H1 (cell line): Measurements from ENCODE around the gene MMP19. TPM values are rescaled to one million over a fixed set of nuclear protein-coding genes. Genes with fewer than 3 reads are reported as not detected.

Experiments
- CTCF ChIA-PET: fragments of 300-600 bp; sonication (Branson Sonifier 250); formaldehyde crosslinking; loops from one replicate; lab custom pipeline; 2021; ENCODE audit not compliant: partially characterized antibody; lab: Charles Lee
- POLR2A ChIA-PET: fragments of 300-600 bp; sonication (Branson Sonifier 250); formaldehyde crosslinking; loops from one replicate; lab custom pipeline; 2021; ENCODE audit warnings: inconsistent platforms; ENCODE audit not compliant: partially characterized antibody; lab: Charles Lee
- DNase-seq, 2 experiments: peaks; one replicate each; pipeline versions ENCODE4 v3.0.0 to v3.0.0-alpha.2; 2010 to 2022; ENCODE audit warnings: low spot score in 2 of 2, low read depth in 1 of 2, mixed read lengths in 1 of 2
- FAIRE-seq: peaks from 2 replicates; lab custom pipeline; 2011; peaks lifted over from hg19 to GRCh38; lab: Jason Lieb, UNC
- H2AFZ ChIP-seq: 2 replicates; pipeline ENCODE4 v1.8.1; 2012; ENCODE audit warnings: low read length, inconsistent platforms
- H2AK5ac ChIP-seq: 2 replicates; pipeline ENCODE4 v1.6.1; 2013; ENCODE audit warnings: low read depth, low read length
- H2BK120ac ChIP-seq: replicated peaks from 2 replicates; pipeline ENCODE3; 2013; ENCODE audit warnings: low read depth, low read length, inconsistent platforms
- H2BK12ac ChIP-seq: 2 replicates; pipeline ENCODE4 v1.6.1; 2013; ENCODE audit warnings: low read depth, low read length
- H2BK15ac ChIP-seq: 2 replicates; pipeline ENCODE4 v1.6.1; 2013; ENCODE audit warnings: low read length
- H2BK20ac ChIP-seq: 2 replicates; pipeline ENCODE4 v1.6.1; 2013; ENCODE audit warnings: low read length
- H2BK5ac ChIP-seq: 2 replicates; pipeline ENCODE4 v1.6.1; 2013; ENCODE audit warnings: low read depth, low read length
- H3K14ac ChIP-seq: 2 replicates; pipeline ENCODE4 v1.6.1; 2013; ENCODE audit warnings: inconsistent platforms; ENCODE audit not compliant: insufficient read length
- H3K18ac ChIP-seq: 2 replicates; pipeline ENCODE4 v1.6.1; 2013; ENCODE audit warnings: low read length; ENCODE audit errors: extremely low read depth
- H3K23ac ChIP-seq: 2 replicates; pipeline ENCODE4 v1.6.1; 2013; ENCODE audit warnings: inconsistent platforms; ENCODE audit not compliant: insufficient read length
- H3K23me2 ChIP-seq: 2 replicates; pipeline ENCODE4 v1.6.1; 2013; ENCODE audit warnings: low read depth, low read length
- H3K27ac ChIP-seq: 2 replicates; pipeline ENCODE4 v1.6.1; 2011; ENCODE audit warnings: low read depth, low read length, inconsistent platforms
- H3K27me3 ChIP-seq, 4 experiments: replicated peaks in 1 of 4; 1 replicate in 1 of 4; 2 replicates in 3 of 4; pipeline versions ENCODE4 v1.6.1 to v1.8.1; 2011 to 2013; ENCODE audit warnings: low read length in 3 of 4, mild to moderate bottlenecking in 3 of 4, inconsistent platforms in 2 of 4, mixed read lengths in 2 of 4, moderate library complexity in 1 of 4; ENCODE audit not compliant: control insufficient read depth in 3 of 4, insufficient read depth in 3 of 4; ENCODE audit errors: extremely low read depth in 1 of 4
- H3K36me3 ChIP-seq, 4 experiments: 2 replicates each; pipeline versions ENCODE4 v1.6.1 to v1.8.1; 2011 to 2013; ENCODE audit warnings: mild to moderate bottlenecking in 4 of 4, low read length in 3 of 4, moderate library complexity in 2 of 4, control low read depth in 1 of 4, inconsistent platforms in 1 of 4; ENCODE audit not compliant: insufficient read depth in 4 of 4, control insufficient read depth in 2 of 4
- H3K4ac ChIP-seq: replicated peaks from 2 replicates; pipeline ENCODE3; 2013; ENCODE audit warnings: low read length, low read depth, mixed read lengths, inconsistent platforms; ENCODE audit not compliant: insufficient read length
- H3K4me1 ChIP-seq, 4 experiments: replicated peaks in 1 of 4; 1 replicate in 1 of 4; 2 replicates in 3 of 4; pipeline versions ENCODE4 v1.6.1 to v1.8.1; 2011 to 2013; ENCODE audit warnings: low read length in 3 of 4, inconsistent platforms in 2 of 4, mixed read lengths in 1 of 4; ENCODE audit not compliant: insufficient read depth in 4 of 4, control insufficient read depth in 3 of 4
- H3K4me2 ChIP-seq, 2 experiments: 2 replicates each; pipeline versions ENCODE4 v1.6.1 to v1.8.1; 2011 to 2013; ENCODE audit warnings: low read depth in 2 of 2, low read length in 2 of 2, control low read depth in 1 of 2, inconsistent platforms in 1 of 2, mild to moderate bottlenecking in 1 of 2; ENCODE audit not compliant: insufficient read depth in 1 of 2
- H3K4me3 ChIP-seq, 4 experiments: fragments of 200-600, 300-600 bp in 1 of 4; sonication (generic), shearing (Covaris generic), sonication (Bioruptor Twin) in 1 of 4; 2 replicates each; pipeline versions ENCODE4 v1.5.1 to v1.8.1; 2011 to 2016; ENCODE audit warnings: low read length in 4 of 4, low read depth in 3 of 4, control low read depth in 2 of 4, inconsistent platforms in 2 of 4, mild to moderate bottlenecking in 2 of 4, mixed read lengths in 1 of 4, moderate library complexity in 1 of 4; ENCODE audit not compliant: insufficient read depth in 2 of 4; ENCODE audit errors: extremely low read depth in 1 of 4
- H3K56ac ChIP-seq: replicated peaks from 2 replicates; pipeline ENCODE3; 2013; ENCODE audit warnings: low read depth, mild to moderate bottlenecking, mixed read lengths, low read length, inconsistent platforms; ENCODE audit not compliant: insufficient read length
- H3K79me1 ChIP-seq: 2 replicates; pipeline ENCODE4 v1.6.1; 2013; ENCODE audit warnings: low read depth, low read length, control low read depth
- H3K79me2 ChIP-seq, 2 experiments: 2 replicates each; pipeline versions ENCODE4 v1.6.1 to v1.8.1; 2012 to 2013; ENCODE audit warnings: low read length in 2 of 2, mild to moderate bottlenecking in 2 of 2, inconsistent platforms in 1 of 2; ENCODE audit not compliant: insufficient read depth in 2 of 2, control insufficient read depth in 1 of 2
- H3K9ac ChIP-seq, 4 experiments: replicated peaks in 1 of 4; 1 replicate in 1 of 4; 2 replicates in 3 of 4; pipeline versions ENCODE4 v1.6.1 to v1.8.1; 2011 to 2013; ENCODE audit warnings: low read depth in 3 of 4, low read length in 3 of 4, control low read depth in 2 of 4, mild to moderate bottlenecking in 2 of 4, moderate library complexity in 2 of 4, inconsistent platforms in 1 of 4; ENCODE audit errors: extremely low read depth in 1 of 4
- H3K9me3 ChIP-seq, 2 experiments: 2 replicates each; pipeline versions ENCODE4 v1.6.1 to v1.8.1; 2012 to 2013; ENCODE audit warnings: mild to moderate bottlenecking in 2 of 2, moderate library complexity in 2 of 2, control low read depth in 1 of 2, inconsistent platforms in 1 of 2, low read depth in 1 of 2, low read length in 1 of 2, mixed read lengths in 1 of 2; ENCODE audit not compliant: insufficient read depth in 2 of 2
- H4K20me1 ChIP-seq, 2 experiments: replicated peaks in 1 of 2; 2 replicates each; pipeline versions ENCODE3 to v1.8.1; 2011 to 2013; ENCODE audit warnings: inconsistent platforms in 2 of 2, low read length in 2 of 2, mild to moderate bottlenecking in 1 of 2; ENCODE audit not compliant: insufficient read depth in 2 of 2, control insufficient read depth in 1 of 2
- H4K5ac ChIP-seq: 2 replicates; pipeline ENCODE4 v1.6.1; 2013; ENCODE audit warnings: low read length, low read depth, mixed read lengths, inconsistent platforms; ENCODE audit not compliant: insufficient read length
- H4K8ac ChIP-seq: 2 replicates; pipeline ENCODE4 v1.8.0; 2013; ENCODE audit warnings: mild to moderate bottlenecking, moderate library complexity, low read length, inconsistent platforms; ENCODE audit not compliant: insufficient read depth; ENCODE audit errors: extremely low read depth
- H4K91ac ChIP-seq: replicated peaks from 2 replicates; pipeline ENCODE3; 2013; ENCODE audit warnings: low read length, mixed read lengths, inconsistent platforms; ENCODE audit not compliant: insufficient read length
- CBX8 ChIP-seq: fragments of 300-800, 300-1000 bp; sonication (generic); IDR thresholded peaks from 2 replicates; pipeline ENCODE4 v1.7.1; 2016; ENCODE audit warnings: low read depth, low read length, borderline replicate concordance
- NANOG ChIP-seq: IDR thresholded peaks from 2 replicates; pipeline ENCODE4 v1.6.1; 2011; ENCODE audit warnings: low read length, low read depth, mild to moderate bottlenecking, inconsistent platforms; ENCODE audit not compliant: insufficient read depth, poor library complexity, severe bottlenecking
- NRF1 ChIP-seq: IDR thresholded peaks from 2 replicates; pipeline ENCODE4 v1.6.1; 2011; ENCODE audit warnings: mild to moderate bottlenecking, low read depth, low read length, improper control_type of control experiment
- RAD21 ChIP-seq, 2 experiments: IDR thresholded peaks in 1 of 2; conservative IDR thresholded peaks in 1 of 2; 2 replicates each; pipeline ENCODE4 v1.6.1; 2011; ENCODE audit warnings: low read depth in 2 of 2, low read length in 2 of 2, improper control_type of control experiment in 1 of 2, inconsistent platforms in 1 of 2, mild to moderate bottlenecking in 1 of 2, moderate library complexity in 1 of 2
- TAF7 ChIP-seq: optimal IDR thresholded peaks from 2 replicates; pipeline ENCODE3; 2011; ENCODE audit warnings: low read depth, mild to moderate bottlenecking, inconsistent platforms, low read length, moderate library complexity, borderline replicate concordance
- ZNF274 ChIP-seq: IDR thresholded peaks from 2 replicates; pipeline ENCODE4 v1.7.0; 2012; ENCODE audit warnings: low read length, borderline replicate concordance; ENCODE audit errors: extremely low read depth
- WGBS, 2 experiments: shearing (Covaris generic) in 1 of 2; methylation state at CpG; one replicate each; pipeline versions ENCODE4 v1.1.6 to v1.1.7; 2013 to 2015; ENCODE audit warnings: low lambda C conversion rate in 2 of 2, mixed read lengths in 2 of 2, inconsistent platforms in 1 of 2, low coverage in 1 of 2, missing lambda C conversion rate in 1 of 2; ENCODE audit not compliant: insufficient replicate concordance in 2 of 2, insufficient coverage in 1 of 2, insufficient read length in 1 of 2; ENCODE audit errors: extremely low coverage in 1 of 2, missing lambda C conversion rate in 1 of 2; 5-methylcytosine and 5-hydroxymethylcytosine counted together
- polyA plus RNA-seq, 7 experiments: library from polyadenylated mRNA; depleted of rRNA in 3 of 7; stranded (reverse) in 5 of 7; unstranded in 2 of 7; fragments of >200 nt in 5 of 7; fragments of 200-250 nt in 2 of 7; gene quantifications; 1 replicate in 5 of 7; 2 replicates in 1 of 7; 4 replicates in 1 of 7; pipeline versions ENCODE4 v1.2.1 to v1.2.3, GENCODE V29; 2011 to 2013; ENCODE audit warnings: missing spikeins in 2 of 7, mixed read lengths in 2 of 7
- total RNA-seq: library from RNA; stranded (reverse); fragmentation: NEBNext Ultra II Directional; extraction: Animal tissue kit (Norgen Biotek cat#: 25700); gene quantifications from 2 replicates; pipeline ENCODE4 v1.2.1, GENCODE V29; 2021

Gene MMP19
- total and polyA plus RNA-seq, 2 of the 8 experiments (the other 6 are each of a cell fraction or from before 2014, with no cell fraction given): 2.7 to 3.3 TPM

GRCh38 chr12:55861871-55862270 lies 19.1 kb upstream of the MMP19 start:
- Histone ChIP-seq H3K27ac (no peak overlapping the region), H3K79me1 (no peaks in the 10 kb centered on the region), H4K8ac (no peak overlapping the region), H2BK120ac (no peak overlapping the region), H3K4me2 (no peak overlapping the region), H2BK12ac (no peak overlapping the region), H2BK5ac (no peak overlapping the region), H3K9me3 (0 out of 4 replicates have a peak, but pooled peaks cover 3 to 4% of the 10 kb centered on the region in 2 experiments), H3K4me1 (no peaks in the 10 kb centered on the region), H3K4me3 (no peak overlapping the region), H2AFZ (no peak overlapping the region), H3K56ac (no peak overlapping the region), H3K4ac (no peak overlapping the region), H3K27me3 (no peaks in the 10 kb centered on the region), H3K36me3 (no peaks in the 10 kb centered on the region), H3K23ac (no peak overlapping the region), H3K23me2 (no peaks in the 10 kb centered on the region), H2BK20ac (no peak overlapping the region), H4K20me1 (no peaks in the 10 kb centered on the region), H4K91ac (no peak overlapping the region), H2BK15ac (no peak overlapping the region), H3K79me2 (no peaks in the 10 kb centered on the region), H3K18ac (no peak overlapping the region), H4K5ac (no peak overlapping the region), H3K9ac (no peak overlapping the region), H3K14ac (no peak overlapping the region), H2AK5ac (no peak overlapping the region)
- POLR2A ChIA-PET: no interaction called here
- 91% methylated on average over 3 of the region's 3 CpGs; no CpG with 5 or more reads in 1 of the 2 experiments for WGBS, 2 experiments
- CTCF ChIA-PET: interaction anchor here (0.6 to 1.8 kb wide), 3 partner anchors 14 to 1744 kb away, joined by 3 to 4 read pairs (median 3); no protein-coding TSS in a partner anchor
- DNase-seq (no peak), FAIRE-seq (no peak)
- TF ChIP-seq RAD21 (IDR thresholded peaks at IDR 0.05 in 1 of 2, conservative IDR thresholded peaks at IDR 0.05 in 1 of 2; ENCODE audit: low read depth in 2 of 2, low read length in 2 of 2) (no peak), NRF1 (no peak), NANOG (no peak), CBX8 (no peak), TAF7 (no peak), ZNF274 (no peak)
